Activated naive CD8-positive, alpha-beta T cell treated with anti-CD3 and anti-CD28 coated beads for 36 hours (primary cell): ENCODE results near the gene PCGF3. TPM values are rescaled to one million over a fixed set of nuclear protein-coding genes. Genes with fewer than 3 reads are reported as not detected.

ENCODE experiments used
- DNase-seq: peaks from one replicate; pipeline ENCODE4 v3.0.0; 2021
- H3K27ac Mint-ChIP-seq: one replicate; pipeline ENCODE4 v1.8.0; 2022; ENCODE audit warnings: mild to moderate bottlenecking, moderate library complexity, mixed read lengths
- H3K27me3 Mint-ChIP-seq: one replicate; pipeline ENCODE4 v1.8.0; 2022; ENCODE audit warnings: mild to moderate bottlenecking, mixed read lengths
- H3K36me3 Mint-ChIP-seq: one replicate; pipeline ENCODE4 v1.8.0; 2021; ENCODE audit warnings: mild to moderate bottlenecking, mixed read lengths
- H3K4me1 Mint-ChIP-seq: one replicate; pipeline ENCODE4 v1.8.0; 2021; ENCODE audit warnings: mixed read lengths
- H3K4me3 Mint-ChIP-seq: one replicate; pipeline ENCODE4 v1.8.0; 2022; ENCODE audit warnings: mild to moderate bottlenecking, moderate library complexity, mixed read lengths
- H3K9me3 Mint-ChIP-seq: one replicate; pipeline ENCODE4 v1.8.0; 2022; ENCODE audit warnings: mixed read lengths
- total RNA-seq, 2 experiments: library from RNA; stranded (reverse); gene quantifications; one replicate each; pipeline ENCODE4 v1.2.3, GENCODE V29; 2021

The PCGF3 gene
- total RNA-seq, 2 experiments from 2014 or later, result 19.7 to 21.2 TPM

DNA sequence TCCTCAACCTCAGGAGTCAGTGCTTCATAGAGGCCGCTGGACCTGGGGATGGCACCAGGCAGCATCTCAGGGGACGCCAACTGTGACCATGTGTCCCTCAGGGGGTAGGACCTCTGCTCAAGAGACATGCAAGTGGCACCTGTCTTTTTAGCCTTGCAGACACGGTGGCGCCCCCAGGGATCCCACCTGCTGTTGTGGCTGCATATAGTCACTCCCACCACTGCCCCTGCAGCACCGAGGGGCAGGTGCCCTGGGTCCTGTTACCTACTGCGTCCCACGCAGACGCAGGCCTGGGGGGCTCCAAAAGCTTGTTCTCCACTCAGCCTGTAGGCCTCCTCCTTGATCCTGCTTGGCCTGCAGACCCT is 28.8 kb upstream of the PCGF3 start:
- no peak for DNase-seq
- Mint-ChIP-seq H3K36me3 (peaks cover 17% of the 10 kb centered on the region), H3K27me3 (no peaks in the 10 kb centered on the region), H3K4me1 (peaks cover 16% of the 10 kb centered on the region), H3K9me3 (no peaks in the 10 kb centered on the region), H3K4me3 (no peak overlapping the region), H3K27ac (no peak overlapping the region)

GRCh38 chr4:677431-678293 is 28.0 kb upstream of the PCGF3 start:
- Mint-ChIP-seq H3K27me3 (no peaks in the 10 kb centered on the region), H3K4me1 (peaks cover 15% of the 10 kb centered on the region), H3K4me3 (no peak overlapping the region), H3K36me3 (peaks cover 13% of the 10 kb centered on the region), H3K9me3 (no peaks in the 10 kb centered on the region), H3K27ac (peak overlapping the region; percentile 48)
- DNase-seq, result no peak

DNA sequence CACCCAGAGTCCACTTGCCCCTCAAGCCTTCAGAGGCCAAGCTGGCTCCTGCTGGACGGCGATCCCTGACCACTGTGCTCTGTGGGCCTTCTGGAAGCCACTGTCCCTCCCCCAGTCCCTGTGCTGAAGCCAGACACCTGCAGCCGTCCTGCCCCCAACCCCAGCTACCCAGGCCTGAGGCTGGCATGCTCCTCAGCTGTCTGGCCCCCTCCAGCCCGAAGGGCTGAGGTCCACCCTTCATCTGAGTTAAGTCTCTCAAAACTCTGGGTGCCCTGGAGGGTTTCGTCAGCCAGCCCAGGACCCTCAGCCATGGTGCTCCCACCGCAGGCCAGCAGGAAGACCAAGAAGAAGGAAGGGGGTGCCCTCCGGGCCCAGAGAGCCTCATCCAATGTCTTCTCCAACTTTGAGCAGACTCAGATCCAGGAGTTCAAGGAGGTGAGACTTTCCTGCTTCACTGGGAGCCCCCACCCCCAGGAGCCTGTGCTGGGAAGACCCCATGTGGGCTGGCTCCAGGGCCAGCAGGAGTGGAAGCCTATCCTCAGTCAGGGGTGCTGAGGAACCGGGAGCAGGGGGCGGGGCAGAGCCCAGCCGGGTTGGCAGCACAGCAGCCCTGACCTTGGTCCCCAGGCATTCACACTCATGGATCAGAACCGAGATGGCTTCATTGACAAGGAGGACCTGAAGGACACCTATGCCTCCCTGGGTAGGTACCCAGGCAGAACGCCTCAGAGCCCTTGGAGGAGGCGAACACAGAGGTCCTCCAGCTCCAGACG is 27.1 kb upstream of the PCGF3 start:
- Mint-ChIP-seq H3K9me3 (no peaks in the 10 kb centered on the region), H3K27me3 (no peaks in the 10 kb centered on the region), H3K27ac (no peak overlapping the region), H3K4me1 (peaks cover 9% of the 10 kb centered on the region), H3K36me3 (peaks cover 4% of the 10 kb centered on the region), H3K4me3 (no peak overlapping the region)
- DNase-seq, result no peak

DNA sequence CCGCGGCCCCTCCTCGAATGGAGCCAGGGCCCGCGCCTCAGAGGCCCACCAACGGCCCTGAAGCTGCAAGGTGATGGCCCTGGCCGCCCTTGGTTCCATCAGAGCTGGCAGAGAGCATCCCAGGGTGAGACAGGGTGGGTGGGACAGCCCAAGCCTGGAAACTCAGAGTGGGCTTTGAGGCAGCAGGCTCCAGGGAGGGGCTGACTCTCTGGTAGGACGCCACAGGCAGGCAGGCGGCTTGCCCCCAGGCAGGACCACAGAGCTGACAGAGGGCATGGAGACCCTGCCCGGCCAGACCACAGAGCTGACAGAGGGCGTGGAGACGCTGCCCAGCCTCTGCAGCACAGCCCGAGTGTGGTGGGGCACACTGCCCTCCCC is 26.5 kb upstream of the PCGF3 start:
- DNase-seq, result no peak
- no peak overlapping the region for H3K4me3 Mint-ChIP-seq
- peaks cover 4% of the 10 kb centered on the region for H3K36me3 Mint-ChIP-seq
- H3K27ac Mint-ChIP-seq, result no peak overlapping the region
- H3K27me3 Mint-ChIP-seq, result no peaks in the 10 kb centered on the region
- H3K4me1 Mint-ChIP-seq, result peaks cover 9% of the 10 kb centered on the region
- no peaks in the 10 kb centered on the region for H3K9me3 Mint-ChIP-seq

- Mint-ChIP-seq H3K27me3 (peaks cover 3% of the 10 kb centered on the region), H3K4me3 (no peak overlapping the region), H3K9me3 (no peaks in the 10 kb centered on the region), H3K27ac (no peak overlapping the region), H3K36me3 (peaks cover 4% of the 10 kb centered on the region), H3K4me1 (peaks cover 9% of the 10 kb centered on the region)
- no peak for DNase-seq
Measured at GRCh38 chr4:679629-680028, 26.0 kb upstream of the PCGF3 start.

DNA sequence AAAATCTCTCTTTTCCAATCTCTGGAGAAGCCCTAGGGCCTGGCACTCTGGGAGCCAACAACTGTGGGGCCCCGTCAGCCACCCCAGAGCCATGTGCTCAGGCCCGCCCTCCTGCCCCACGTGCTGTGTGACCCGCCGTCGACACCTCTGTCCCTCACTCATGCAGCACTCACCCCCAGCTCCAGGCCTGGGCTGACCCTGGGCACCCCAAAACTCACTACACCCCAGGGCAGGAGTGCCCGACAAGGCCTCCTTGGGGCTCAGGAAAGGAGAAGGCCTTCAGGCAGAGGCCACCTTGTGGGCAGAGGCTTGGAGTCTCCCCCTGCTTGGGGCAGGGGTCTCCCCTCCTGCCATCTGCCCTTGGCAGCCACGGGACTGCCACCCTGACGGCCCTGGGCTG is 25.5 kb upstream of the PCGF3 start:
- Mint-ChIP-seq H3K36me3 (peaks cover 4% of the 10 kb centered on the region), H3K27me3 (peaks cover 3% of the 10 kb centered on the region), H3K4me1 (peaks cover 9% of the 10 kb centered on the region), H3K9me3 (no peaks in the 10 kb centered on the region), H3K4me3 (peak overlapping the region; percentile 65), H3K27ac (no peak overlapping the region)
- DNase-seq, result no peak

GRCh38 chr4:680551-680927 is 25.1 kb upstream of the PCGF3 start:
- Mint-ChIP-seq H3K36me3 (peaks cover 4% of the 10 kb centered on the region), H3K4me3 (peak overlapping the region; percentile 65), H3K27ac (peak overlapping the region; percentile 65), H3K9me3 (no peaks in the 10 kb centered on the region), H3K27me3 (peaks cover 3% of the 10 kb centered on the region), H3K4me1 (peaks cover 6% of the 10 kb centered on the region)
- DNase-seq, result no peak

DNA sequence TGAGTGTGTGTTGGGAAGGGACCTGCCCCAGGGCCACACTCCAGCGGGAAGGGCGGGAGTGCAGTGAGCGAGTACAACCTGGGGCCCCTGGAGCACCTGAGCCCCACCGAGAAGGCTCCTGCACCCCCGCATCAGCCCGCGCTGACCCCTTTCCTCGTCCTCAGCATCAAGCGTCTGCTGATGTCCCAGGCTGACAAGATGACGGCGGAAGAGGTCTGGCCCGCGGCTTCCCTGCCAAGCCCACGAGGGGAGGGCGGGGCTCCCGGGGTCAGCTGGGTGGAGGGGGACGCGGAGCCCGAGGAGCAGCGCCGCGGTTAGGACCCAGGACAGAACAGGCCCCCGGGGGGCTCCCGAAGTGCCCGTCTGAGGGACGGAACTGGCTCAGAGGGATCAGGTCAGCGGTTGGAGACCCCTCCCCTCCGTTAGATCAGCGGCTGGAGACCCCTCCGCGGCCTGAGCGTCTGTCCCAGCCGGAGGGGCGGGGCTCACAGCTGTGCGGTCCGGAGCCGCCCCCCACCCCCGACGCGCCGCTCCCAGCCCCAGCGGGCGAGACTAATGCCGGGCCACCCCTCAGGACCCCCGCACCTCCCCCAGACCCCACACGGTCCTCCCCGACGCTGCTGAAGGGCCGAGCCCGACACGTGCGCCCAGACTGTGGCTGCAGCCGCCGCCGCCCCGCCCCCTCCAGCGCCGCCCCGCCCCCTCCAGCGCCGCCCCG is 24.5 kb upstream of the PCGF3 start:
- Mint-ChIP-seq H3K27ac (peak overlapping the region; percentile 65), H3K9me3 (no peaks in the 10 kb centered on the region), H3K4me1 (peaks cover 2% of the 10 kb centered on the region), H3K36me3 (peaks cover under 1% of the 10 kb centered on the region), H3K27me3 (peaks cover 3% of the 10 kb centered on the region), H3K4me3 (peak overlapping the region; percentile 65)
- peak; percentile 79 for DNase-seq

GRCh38 chr4:681736-682451 is 23.7 kb upstream of the PCGF3 start:
- no peaks in the 10 kb centered on the region for H3K4me1 Mint-ChIP-seq
- H3K27me3 Mint-ChIP-seq, result peaks cover 3% of the 10 kb centered on the region
- H3K9me3 Mint-ChIP-seq, result no peaks in the 10 kb centered on the region
- H3K36me3 Mint-ChIP-seq, result no peaks in the 10 kb centered on the region
- peak; percentile 62 for DNase-seq
- peak overlapping the region; percentile 48 for H3K4me3 Mint-ChIP-seq
- no peak overlapping the region for H3K27ac Mint-ChIP-seq

DNA sequence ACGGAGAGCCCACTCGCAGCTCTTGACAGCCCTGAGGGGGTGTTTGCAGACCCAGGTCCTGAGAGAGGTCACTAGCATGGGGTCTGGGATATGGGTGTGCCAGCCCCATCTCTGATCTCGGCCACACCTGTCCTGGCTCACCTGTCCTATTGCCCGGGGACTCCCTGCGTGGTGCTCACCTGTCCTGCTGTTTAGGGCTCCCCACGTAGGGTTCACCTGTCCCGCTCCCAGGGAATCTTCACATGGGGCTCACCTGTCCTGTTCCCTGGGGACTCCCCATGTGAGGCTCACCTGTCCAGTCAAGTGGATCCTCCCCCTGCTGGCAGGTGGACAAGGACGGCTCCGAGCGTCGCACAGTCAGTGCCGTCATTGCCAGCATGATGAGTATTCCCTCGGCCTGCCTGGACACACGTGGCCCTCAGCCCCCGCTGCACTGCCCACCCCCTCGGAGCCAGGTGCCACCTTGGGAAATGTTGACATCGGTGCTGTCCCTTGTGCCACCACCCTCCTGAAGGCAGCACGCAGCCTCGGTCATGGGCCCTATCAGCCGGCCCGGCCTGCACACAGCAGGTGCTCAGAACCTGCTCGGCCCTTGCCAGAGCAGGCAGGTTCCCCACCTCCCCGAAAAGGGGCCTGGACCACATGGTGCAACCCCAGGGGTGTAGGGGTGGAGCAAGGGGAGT is 23.0 kb upstream of the PCGF3 start:
- H3K4me3 Mint-ChIP-seq, result no peak overlapping the region
- H3K36me3 Mint-ChIP-seq, result no peaks in the 10 kb centered on the region
- no peaks in the 10 kb centered on the region for H3K9me3 Mint-ChIP-seq
- H3K4me1 Mint-ChIP-seq, result no peaks in the 10 kb centered on the region
- H3K27ac Mint-ChIP-seq, result no peak overlapping the region
- peaks cover 5% of the 10 kb centered on the region for H3K27me3 Mint-ChIP-seq
- no peak for DNase-seq

GRCh38 chr4:683247-683897 is 22.3 kb upstream of the PCGF3 start:
- no peak for DNase-seq
- Mint-ChIP-seq H3K27ac (no peak overlapping the region), H3K36me3 (no peaks in the 10 kb centered on the region), H3K4me1 (no peaks in the 10 kb centered on the region), H3K27me3 (peaks cover 7% of the 10 kb centered on the region), H3K9me3 (no peaks in the 10 kb centered on the region), H3K4me3 (no peak overlapping the region)

- Mint-ChIP-seq H3K4me1 (no peaks in the 10 kb centered on the region), H3K9me3 (no peaks in the 10 kb centered on the region), H3K4me3 (no peak overlapping the region), H3K27me3 (peaks cover 7% of the 10 kb centered on the region), H3K36me3 (no peaks in the 10 kb centered on the region), H3K27ac (no peak overlapping the region)
- DNase-seq, result peak; percentile 49
Measured at GRCh38 chr4:683982-684622, 21.5 kb upstream of the PCGF3 start.

- peaks cover 7% of the 10 kb centered on the region for H3K27me3 Mint-ChIP-seq
- no peak overlapping the region for H3K27ac Mint-ChIP-seq
- no peaks in the 10 kb centered on the region for H3K36me3 Mint-ChIP-seq
- DNase-seq, result no peak
- no peaks in the 10 kb centered on the region for H3K9me3 Mint-ChIP-seq
- H3K4me1 Mint-ChIP-seq, result no peaks in the 10 kb centered on the region
- H3K4me3 Mint-ChIP-seq, result no peak overlapping the region
Measured at GRCh38 chr4:684623-685327, 20.9 kb upstream of the PCGF3 start.
